ENCODE results near the gene PLOD1.
A peak's percentile ranks its signal among the peaks of the same experiment; 100 is the strongest.

Gene PLOD1

GRCh38 chr1:11934302-11935056, at the start of gene PLOD1:
Gene PLOD1 (plus strand): TSS chr1:11934717. CDS start chr1:11934780, 63 bp downstream.
- H3K9ac ChIP-seq (ENCODE audit: low read length) = peak within 1 kb of the TSS; percentile 94
- no peaks in the 10 kb centered on the region for H3F3A ChIP-seq (ENCODE audit: insufficient read depth, low read length)
- TF ChIP-seq EZH2 (IDR thresholded peaks at IDR 0.05; ENCODE audit: borderline replicate concordance, low read length) = no peak
- TF ChIP-seq, protein P1, sequence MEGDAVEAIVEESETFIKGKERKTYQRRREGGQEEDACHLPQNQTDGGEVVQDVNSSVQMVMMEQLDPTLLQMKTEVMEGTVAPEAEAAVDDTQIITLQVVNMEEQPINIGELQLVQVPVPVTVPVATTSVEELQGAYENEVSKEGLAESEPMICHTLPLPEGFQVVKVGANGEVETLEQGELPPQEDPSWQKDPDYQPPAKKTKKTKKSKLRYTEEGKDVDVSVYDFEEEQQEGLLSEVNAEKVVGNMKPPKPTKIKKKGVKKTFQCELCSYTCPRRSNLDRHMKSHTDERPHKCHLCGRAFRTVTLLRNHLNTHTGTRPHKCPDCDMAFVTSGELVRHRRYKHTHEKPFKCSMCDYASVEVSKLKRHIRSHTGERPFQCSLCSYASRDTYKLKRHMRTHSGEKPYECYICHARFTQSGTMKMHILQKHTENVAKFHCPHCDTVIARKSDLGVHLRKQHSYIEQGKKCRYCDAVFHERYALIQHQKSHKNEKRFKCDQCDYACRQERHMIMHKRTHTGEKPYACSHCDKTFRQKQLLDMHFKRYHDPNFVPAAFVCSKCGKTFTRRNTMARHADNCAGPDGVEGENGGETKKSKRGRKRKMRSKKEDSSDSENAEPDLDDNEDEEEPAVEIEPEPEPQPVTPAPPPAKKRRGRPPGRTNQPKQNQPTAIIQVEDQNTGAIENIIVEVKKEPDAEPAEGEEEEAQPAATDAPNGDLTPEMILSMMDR (IDR thresholded peaks at IDR 0.05; ENCODE audit: low read length) = no peak
- H2AFZ ChIP-seq (ENCODE audit: low read length) = peak within 1 kb of the TSS; percentile 50
- peaks cover 4% of the 10 kb centered on the region; the same call in 1 of the 2 replicates for H3K36me3 ChIP-seq (ENCODE audit: insufficient read depth, low read length)
- no peaks in the 10 kb centered on the region for H3K27me3 ChIP-seq (ENCODE audit: insufficient read depth, low read length)
- H4K20me1 ChIP-seq (ENCODE audit: insufficient read depth, low read length) = no peaks in the 10 kb centered on the region
- H3K9me2 ChIP-seq (ENCODE audit: low read depth, low read length) = no peaks in the 10 kb centered on the region
- H3K4me1 ChIP-seq (ENCODE audit: insufficient read depth, low read length, severe bottlenecking) = peaks cover 38% of the 10 kb centered on the region
- peak within 1 kb of the TSS; percentile 85 for H3K4me2 ChIP-seq (ENCODE audit: low read length)
- H3K4me3 ChIP-seq (ENCODE audit: low read depth, low read length, poor library complexity, severe bottlenecking) = peak within 1 kb of the TSS; percentile 90
- peak within 1 kb of the TSS; percentile 56 for H3K27ac ChIP-seq (ENCODE audit: low read depth, low read length, poor library complexity, severe bottlenecking)
- no peaks in the 10 kb centered on the region for H3K9me3 ChIP-seq (ENCODE audit: low read length)
- H3K79me2 ChIP-seq (ENCODE audit: insufficient read depth, low read length) = peaks cover 7% of the 10 kb centered on the region; the same call in 1 of the 2 replicates

DNA sequence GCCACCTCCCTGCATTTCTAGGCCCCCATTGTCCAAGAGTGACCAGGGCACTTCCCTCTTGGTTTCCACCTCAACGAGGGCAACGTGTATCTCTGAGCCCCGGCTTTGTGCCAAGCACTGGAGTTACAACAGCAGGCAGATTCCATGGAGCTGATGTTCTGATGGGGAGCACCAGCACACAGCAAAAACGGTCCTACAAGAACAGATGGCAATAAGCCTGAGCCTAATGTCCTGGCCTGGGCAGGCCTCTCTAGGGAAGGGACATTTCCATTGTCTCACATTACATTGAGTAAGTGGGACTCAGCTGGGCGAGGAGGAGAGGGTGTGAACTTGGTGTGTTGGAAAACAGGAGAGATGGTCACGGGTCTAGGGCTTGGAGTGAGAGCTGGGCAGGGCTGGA, 48.6 kb upstream of the PLOD1 start:
- no peak overlapping the region for H3K4me2 ChIP-seq (ENCODE audit: low read length)
- H3K27ac ChIP-seq (ENCODE audit: low read depth, low read length, poor library complexity, severe bottlenecking) = no peak overlapping the region
- no peaks in the 10 kb centered on the region for H3K9me2 ChIP-seq (ENCODE audit: low read depth, low read length)
- no peak overlapping the region for H3K9ac ChIP-seq (ENCODE audit: low read length)
- no peaks in the 10 kb centered on the region for H4K20me1 ChIP-seq (ENCODE audit: insufficient read depth, low read length)
- no peaks in the 10 kb centered on the region for H3F3A ChIP-seq (ENCODE audit: insufficient read depth, low read length)
- H3K4me3 ChIP-seq (ENCODE audit: low read depth, low read length, poor library complexity, severe bottlenecking) = no peak overlapping the region
- H3K36me3 ChIP-seq (ENCODE audit: insufficient read depth, low read length) = no peaks in the 10 kb centered on the region
- H3K79me2 ChIP-seq (ENCODE audit: insufficient read depth, low read length) = no peaks in the 10 kb centered on the region
- no peak for TF ChIP-seq EZH2 (IDR thresholded peaks at IDR 0.05; ENCODE audit: borderline replicate concordance, low read length)
- TF ChIP-seq, protein P1 (IDR thresholded peaks at IDR 0.05; ENCODE audit: low read length) = no peak
- H3K4me1 ChIP-seq (ENCODE audit: insufficient read depth, low read length, severe bottlenecking) = no peaks in the 10 kb centered on the region
- peaks cover 19% of the 10 kb centered on the region; the same call in 1 of the 2 replicates for H3K27me3 ChIP-seq (ENCODE audit: insufficient read depth, low read length)
- no peak overlapping the region for H2AFZ ChIP-seq (ENCODE audit: low read length)
- H3K9me3 ChIP-seq (ENCODE audit: low read length) = no peaks in the 10 kb centered on the region

DNA sequence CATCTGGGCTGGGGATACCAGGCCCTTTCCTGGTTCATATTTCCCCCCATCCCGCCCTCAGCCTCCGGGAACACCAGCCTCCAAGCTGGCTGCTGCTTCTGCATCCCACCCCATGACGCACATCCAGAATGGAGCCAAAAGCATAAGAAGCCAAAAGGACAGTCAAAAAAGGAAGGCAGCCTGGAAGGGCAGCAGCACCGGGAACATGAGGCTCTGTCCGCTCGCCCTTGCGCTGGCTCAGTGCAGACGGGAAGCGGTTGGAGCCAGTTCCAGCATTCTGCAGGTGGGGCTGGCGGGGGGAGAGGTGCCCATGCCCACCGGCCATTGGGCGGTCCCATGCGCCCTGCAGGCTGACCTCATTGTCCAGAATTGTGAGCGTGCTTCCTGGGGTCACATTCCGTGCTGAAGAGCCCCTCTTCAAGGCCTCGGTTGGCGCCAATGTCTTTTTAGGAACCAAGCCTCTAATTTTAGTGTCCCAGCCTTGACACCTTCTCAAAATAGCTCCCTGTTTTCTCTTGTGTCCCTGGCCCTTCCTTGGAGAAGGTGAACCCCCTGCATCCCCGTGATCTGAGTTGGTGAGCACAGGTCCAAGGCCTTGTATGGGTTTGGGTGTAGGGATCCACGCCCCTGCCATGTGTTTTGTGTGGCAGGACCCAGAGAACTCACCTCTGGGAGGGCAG, 47.4 kb upstream of the PLOD1 start:
- Histone ChIP-seq H3K27ac (ENCODE audit: low read depth, low read length, poor library complexity, severe bottlenecking) (no peak overlapping the region), H3K36me3 (ENCODE audit: insufficient read depth, low read length) (no peaks in the 10 kb centered on the region), H2AFZ (ENCODE audit: low read length) (no peak overlapping the region), H3K4me2 (ENCODE audit: low read length) (no peak overlapping the region), H3F3A (ENCODE audit: insufficient read depth, low read length) (no peaks in the 10 kb centered on the region), H3K9me2 (ENCODE audit: low read depth, low read length) (no peaks in the 10 kb centered on the region), H4K20me1 (ENCODE audit: insufficient read depth, low read length) (no peaks in the 10 kb centered on the region), H3K79me2 (ENCODE audit: insufficient read depth, low read length) (no peaks in the 10 kb centered on the region), H3K27me3 (ENCODE audit: insufficient read depth, low read length) (peaks cover 13% of the 10 kb centered on the region; the same call in 1 of the 2 replicates), H3K4me1 (ENCODE audit: insufficient read depth, low read length, severe bottlenecking) (no peaks in the 10 kb centered on the region), H3K4me3 (ENCODE audit: low read depth, low read length, poor library complexity, severe bottlenecking) (no peak overlapping the region), H3K9me3 (ENCODE audit: low read length) (no peaks in the 10 kb centered on the region), H3K9ac (ENCODE audit: low read length) (no peak overlapping the region)
- TF ChIP-seq, protein P1 (IDR thresholded peaks at IDR 0.05; ENCODE audit: low read length) = no peak
- no peak for TF ChIP-seq EZH2 (IDR thresholded peaks at IDR 0.05; ENCODE audit: borderline replicate concordance, low read length)
